ENCODE measurements around the gene SOX12. TPM values are rescaled to one million over a fixed set of nuclear protein-coding genes. Genes with fewer than 3 reads are reported as not detected.

SOX12 gene
- total RNA-seq, 1 donor from 2014 or later: 7.7 TPM

DNA sequence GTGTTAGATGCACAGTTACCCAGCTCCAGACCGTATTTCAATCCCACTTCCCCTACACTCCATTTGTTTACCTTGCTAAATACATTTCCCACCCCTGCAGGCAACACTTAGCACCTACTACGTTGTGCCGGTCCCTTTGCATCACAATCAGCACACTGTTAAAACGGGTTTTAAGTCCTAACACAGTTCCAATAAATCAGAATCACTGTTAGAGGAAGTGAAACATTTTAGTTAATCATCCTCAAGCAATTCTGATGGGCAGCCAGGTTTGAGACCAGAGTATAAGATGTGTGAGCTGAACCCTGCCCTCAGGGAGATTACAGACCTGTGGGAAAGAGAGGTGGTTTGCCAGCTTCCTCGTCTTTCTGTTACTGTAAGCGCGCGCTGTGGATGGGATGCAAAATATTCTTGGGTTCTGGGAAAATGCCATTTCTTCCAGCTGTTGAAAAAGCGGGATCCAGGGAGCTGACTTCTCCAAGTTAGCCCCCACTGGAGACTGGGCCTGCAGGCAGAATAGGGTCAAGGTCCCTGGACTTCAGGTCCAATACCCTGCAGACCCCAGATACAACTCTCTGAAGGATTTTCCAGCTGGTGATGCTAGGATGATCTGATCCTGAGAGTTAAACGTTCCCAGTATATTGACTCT is 24.9 kb upstream of the SOX12 start:
- intact Hi-C loops (cut with micrococcal nuclease): no loop called here

DNA sequence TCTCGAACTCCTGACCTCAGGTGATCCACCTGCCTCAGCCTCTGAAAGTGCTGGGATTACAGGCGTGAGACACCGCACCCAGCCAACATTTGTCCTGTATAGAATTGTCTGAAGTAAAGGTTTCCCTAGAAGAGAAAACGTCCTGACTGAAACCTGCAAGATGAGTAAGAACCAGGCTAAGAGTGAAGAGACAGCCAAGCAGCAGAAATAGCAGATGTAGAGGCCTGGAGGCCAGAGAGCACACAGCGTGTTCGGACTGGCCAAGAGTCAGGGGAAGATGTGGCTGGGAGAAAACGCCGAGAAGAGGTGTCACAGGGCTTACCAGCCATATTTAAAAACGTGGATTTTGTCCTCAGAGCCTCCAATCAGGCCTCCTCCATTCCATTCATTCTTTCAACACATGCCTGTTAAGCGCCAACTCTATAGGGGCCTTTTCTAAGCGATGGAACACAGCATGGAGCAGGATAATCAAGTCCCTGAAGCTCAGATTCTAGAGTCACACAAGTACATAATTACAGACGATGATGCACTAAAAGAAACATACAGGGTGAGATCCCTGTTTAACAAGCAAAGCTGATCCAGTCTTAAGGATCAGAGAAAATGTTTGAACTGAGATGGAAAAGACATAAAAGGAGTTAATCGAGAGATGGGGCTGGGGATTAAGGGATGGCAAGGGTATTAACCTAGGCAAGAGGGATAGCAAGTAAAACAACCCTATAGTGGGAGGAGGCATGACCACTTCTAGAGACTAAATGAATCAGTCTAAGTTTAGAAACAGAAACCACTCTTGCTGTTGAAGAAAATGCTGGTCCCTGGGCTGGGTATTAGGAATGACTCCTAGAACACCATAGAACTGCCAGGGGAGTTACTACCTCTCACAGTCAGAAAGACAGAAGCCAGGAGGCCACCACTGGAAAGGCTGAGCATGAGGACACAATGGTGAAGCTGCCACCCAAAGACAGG is 23.2 kb upstream of the SOX12 start:
- intact Hi-C loops (cut with micrococcal nuclease): no loop called here

DNA sequence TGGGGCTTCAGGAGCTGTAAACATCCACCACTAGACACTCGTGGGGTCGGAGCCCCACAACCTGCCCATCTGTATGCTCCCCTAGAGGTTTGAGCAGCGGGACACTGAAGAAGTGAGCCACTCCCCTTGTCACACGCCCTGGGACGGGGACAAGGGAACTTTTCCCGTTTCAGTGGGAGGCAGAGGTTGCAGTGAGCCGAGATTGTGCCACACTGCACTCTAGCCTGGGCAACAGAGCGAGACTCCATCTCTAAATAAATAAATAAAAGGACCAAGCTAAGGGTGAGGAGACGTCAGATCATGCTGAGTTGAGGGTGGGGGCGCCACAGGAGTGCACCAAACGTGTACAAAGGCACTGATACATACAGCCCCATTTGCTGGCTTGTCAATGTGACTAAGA is 19.6 kb upstream of the SOX12 start:
- intact Hi-C loops (cut with micrococcal nuclease): no loop called here

DNA sequence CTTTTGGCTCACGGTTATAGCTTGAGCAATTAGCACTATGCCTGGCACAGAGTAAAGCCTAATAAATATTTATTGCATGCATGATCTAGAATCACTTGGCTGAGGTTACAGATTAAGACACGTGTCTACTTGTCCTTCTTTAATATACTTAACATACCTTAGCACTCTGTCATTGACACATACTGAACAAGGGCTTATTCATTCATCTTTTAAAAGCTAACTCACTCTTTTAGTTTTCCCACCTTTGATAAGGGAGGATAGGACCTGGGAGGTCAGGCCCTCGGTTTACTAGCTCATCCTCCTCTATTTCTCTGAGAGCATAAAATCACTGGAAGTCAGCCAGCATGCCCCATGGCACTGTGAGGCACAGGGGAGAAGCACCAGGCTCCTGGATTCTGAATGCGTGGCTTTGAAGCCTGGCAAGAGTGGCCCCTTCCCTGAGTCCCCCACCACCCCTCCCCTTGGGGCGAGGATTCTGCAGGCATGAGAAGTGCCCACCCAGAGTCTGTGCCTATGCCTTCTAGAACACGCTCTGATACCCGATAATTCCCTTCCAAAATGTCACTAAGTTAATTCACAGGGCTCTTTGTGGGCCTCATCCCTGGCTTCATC is 16.8 kb upstream of the SOX12 start:
- intact Hi-C loops (cut with micrococcal nuclease): loop anchor here (1.0 kb wide), 1 partner anchor 10 kb away; no protein-coding TSS in a partner anchor

DNA sequence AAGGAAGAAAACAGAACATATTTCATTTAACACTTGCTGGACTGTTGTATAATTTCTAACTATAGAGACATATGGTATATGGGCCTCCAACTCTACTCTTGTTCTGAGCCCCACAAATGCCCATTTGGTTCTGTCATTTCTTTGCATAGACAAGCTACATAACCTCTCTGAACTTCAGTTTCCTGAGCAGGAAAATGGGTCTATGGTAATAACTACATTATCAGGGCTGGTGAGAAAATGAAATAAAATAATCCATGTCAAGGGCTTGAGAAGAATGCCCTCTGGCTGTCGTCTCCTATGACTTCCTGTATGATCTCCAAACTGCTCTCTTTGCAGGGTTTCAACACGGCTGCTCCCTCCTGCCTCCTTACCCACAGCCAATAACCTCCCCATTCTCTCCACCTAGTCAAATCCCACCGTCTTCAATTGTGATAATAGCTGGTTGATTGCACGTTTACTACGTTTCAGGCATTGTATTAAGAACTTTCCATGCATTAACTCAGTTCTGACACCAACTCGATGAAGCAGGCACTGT is 16.0 kb upstream of the SOX12 start:
- intact Hi-C loops (cut with micrococcal nuclease): loop anchor here (1.0 kb wide), 1 partner anchor 11 kb away; no protein-coding TSS in a partner anchor

DNA sequence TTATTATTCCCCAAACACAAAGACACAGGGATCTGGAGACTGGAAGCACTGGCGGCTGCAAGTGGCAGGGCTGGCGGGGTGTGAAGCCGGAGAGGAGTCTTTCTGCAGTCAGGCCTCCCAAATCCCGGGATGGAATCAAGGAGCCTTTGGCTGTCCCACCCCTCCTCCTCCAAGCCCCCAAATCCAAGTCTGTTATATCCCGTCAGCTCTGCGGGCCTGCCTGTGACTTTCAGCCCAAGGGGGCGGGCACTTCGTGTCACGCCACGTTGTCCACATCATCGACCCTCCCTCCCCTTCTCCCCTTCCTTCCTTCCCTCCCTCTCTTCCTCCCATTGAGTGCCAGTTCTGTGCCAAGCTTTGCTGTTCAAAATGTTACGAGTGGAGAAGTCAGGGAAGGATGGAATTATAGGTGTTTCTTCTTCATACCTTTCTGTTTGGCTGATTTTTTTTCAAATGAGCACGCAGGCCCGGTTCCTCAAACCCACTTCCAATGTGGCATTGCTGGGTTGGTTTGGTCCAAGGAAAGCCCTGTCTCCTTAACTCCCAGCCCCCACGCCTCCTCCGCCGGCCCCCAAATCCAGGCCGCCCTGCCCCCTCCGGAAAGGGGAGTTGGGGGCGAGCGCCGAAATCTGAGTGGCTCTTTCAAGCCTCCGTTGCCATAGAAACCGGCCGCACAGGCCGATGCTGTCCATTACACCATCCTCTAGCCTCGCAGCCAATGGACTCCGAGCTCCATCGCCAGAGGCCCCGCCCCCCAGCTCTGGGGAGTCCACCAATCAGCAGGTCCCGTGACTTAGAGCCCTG is 15.3 kb upstream of the SOX12 start:
- intact Hi-C loops (cut with micrococcal nuclease): loop anchor here (1.0 kb wide), 3 partner anchors 12 to 20 kb away; partner anchors contain the start of gene C20orf96

DNA sequence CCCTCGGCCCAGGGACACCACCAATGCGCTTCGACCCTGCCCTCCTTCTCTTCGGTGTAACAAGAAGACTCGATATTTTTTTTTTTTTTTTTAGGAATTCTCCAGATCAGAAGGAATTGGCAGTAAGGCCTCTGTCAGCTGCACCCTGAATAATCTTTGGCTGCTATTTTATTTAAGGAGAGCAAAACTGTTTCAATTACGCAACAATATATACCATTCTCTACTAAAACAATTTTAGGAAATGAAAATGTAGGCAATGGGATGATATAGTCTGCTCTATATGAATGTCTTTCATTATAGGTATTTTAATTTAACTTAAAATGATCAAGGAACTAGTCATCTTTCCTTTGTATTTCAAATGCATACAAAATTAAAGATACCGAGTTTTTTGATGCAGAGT is 14.7 kb upstream of the SOX12 start:
- intact Hi-C loops (cut with micrococcal nuclease): loop anchor here (1.0 kb wide), 2 partner anchors 14 to 20 kb away; partner anchors contain the start of gene C20orf96

DNA sequence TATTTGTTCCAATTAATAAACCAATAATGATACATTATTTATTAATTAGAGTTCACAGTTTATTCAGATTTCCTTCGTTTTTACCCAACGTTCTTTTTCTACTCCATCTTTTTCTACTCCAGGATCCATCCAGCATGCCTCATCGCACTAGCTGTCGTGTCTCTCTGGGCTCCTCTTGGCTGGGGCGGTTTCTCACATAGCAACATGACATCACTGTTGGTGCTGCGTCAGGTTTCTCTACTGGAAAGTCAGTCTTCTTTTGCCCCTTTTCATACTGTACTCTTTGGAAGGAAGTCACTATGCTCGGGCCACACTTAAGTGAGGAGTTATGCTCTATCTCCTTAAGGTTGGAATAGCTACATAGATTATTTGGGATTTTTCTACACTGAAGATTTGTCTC is 13.7 kb upstream of the SOX12 start:
- intact Hi-C loops (cut with micrococcal nuclease): no loop called here

DNA sequence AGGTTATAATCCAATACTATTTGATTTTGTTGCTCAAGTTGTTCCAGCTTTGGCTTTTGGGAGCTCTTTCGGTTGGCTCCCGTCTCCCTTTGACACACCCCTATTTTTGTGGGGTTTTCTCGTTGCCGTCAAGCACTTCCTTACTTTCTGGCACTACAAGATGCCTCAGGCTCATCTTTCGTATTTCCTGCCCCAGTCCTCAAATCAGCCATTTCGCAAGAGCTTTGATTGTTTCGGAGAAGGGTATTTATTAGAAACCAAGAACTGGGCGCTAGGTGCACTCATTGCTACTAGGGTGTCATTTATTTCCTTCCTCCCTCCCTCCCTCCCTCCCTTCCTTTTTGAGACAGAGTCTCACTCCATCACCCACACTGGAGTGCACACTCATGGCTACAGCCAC is 13.3 kb upstream of the SOX12 start:
- intact Hi-C loops (cut with micrococcal nuclease): no loop called here

DNA sequence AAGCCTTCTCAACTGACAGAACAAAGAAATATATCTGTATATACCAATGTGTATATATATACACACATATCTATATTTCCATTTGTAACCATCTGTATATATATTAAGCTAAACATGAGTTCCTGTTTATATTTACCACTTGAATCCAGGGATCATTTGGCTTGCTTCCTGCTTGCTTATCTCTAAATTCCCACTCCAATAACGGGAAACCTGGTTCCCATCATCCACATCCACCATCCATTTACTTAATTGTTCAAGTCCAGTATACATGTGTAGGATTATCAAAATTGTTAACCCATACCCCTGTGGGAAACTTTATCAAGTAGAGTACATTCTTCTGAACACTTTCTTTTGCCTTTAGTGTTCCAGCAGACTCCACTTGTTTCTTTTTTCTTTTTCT is 12.5 kb upstream of the SOX12 start:
- intact Hi-C loops (cut with micrococcal nuclease): no loop called here

DNA sequence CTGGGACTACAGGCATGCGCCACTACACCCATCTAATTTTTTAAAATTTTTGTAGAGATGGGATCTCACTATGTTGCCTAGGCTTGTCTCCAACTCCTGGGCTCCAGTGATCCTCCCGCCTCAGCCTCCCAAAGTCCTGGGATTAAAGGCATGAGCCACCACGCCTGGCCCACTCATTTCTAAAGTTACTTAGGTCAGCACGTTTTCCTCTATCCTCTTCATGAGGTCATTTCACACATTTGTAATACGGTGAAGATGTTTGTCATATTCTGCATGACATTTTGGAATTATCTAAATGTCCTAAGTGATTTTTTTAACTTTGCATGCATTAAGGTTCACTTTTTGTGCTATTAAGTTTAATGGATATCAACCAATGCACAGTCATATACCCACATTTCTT is 11.9 kb upstream of the SOX12 start:
- intact Hi-C loops (cut with micrococcal nuclease): no loop called here

DNA sequence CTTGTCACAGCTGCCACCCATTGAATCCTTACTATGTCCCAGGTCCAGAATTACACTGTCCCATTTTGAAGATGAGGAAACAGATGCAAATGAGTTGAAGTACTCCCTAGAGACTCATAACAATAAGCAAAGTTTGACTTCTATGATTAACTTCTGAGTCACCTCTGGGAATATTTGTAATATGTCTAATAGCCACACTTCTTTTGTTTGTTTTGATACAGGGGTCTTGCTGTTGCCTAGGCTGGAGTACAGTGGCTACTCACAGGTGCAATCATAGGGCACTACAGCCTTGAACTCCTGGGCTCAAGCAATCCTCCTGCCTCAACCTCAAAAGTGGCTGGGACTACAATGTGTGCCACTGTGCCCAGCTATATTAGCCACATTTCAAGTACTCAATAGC is 11.4 kb upstream of the SOX12 start:
- intact Hi-C loops (cut with micrococcal nuclease): no loop called here

DNA sequence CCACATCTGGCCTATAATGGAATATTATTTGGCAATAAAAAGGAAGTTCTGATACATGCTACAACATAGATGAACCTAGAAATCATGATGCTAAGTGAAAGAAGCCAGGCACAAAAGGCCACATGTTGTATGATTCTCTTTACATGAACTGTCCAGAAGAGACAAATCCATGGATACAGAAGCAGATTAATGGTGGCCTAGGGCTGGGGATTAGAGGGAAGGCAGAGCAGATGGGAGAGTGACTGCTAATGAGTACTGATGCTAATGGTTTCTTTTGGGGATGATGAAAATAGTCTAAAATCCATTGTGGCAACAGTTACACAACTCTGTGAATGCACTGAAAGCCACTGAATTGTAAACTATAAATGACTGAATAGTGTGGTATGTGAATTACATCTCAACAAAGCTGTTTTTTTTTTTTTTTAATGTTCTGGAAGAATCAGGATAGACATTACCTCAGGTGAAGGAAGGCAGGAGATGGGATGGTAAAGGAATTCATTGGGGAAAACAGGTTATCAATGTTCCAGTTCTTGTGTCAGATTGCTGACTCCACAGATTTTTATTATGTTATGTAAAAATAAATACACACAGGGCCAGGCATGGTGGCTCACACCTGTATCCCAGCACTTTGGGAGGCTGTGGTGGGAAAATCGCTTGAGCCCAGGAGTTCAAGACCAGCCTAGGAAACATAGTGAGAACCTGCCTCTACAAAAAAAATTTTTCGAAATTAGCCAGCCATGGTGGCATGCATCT is 8.9 kb upstream of the SOX12 start:
- intact Hi-C loops (cut with micrococcal nuclease): no loop called here

DNA sequence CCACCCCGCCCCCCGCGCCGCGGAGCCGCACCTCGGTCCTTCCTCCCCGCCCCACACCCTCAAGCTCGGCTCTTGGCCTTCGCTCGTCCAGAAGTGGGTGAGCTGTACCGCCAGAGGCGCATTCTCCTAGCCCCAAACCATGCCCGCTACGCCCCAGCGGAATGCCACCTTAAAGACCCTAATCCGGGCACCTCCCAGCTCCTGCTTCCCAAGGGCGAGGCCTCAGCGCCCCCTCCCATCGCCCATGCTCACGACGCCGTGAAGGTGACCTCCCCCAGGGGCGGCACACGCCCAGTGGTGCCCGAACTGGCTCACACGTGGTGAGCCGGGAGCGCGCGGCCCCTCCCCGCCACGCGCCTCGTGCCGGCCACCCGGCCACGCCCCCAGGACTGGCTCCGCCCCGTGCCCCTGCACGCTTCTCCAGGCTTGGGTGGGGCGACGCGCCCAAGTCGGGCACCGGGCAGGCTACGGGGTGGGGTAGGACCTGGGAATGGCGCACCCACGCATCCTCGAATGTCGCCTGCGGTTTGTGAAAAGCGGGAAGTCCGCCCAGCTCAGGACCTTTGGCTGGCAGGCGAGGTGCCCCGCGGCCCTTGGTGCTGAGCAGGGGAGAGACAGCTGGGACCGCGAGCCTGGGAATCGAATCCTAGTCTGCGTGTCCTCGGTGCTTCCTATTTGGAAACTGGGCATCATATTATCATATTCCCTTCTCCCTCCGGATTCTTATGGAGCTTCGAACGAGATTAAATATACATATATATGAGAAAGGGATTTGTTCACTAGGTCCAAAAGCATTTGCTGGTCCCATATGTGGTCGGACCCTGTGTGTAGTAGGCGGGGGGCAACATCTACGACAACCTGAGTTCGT is 941 bp upstream of the SOX12 start:
- intact Hi-C loops (cut with micrococcal nuclease): loop anchor here (1.0 to 2.0 kb wide), 5 partner anchors 14 to 138 kb away; partner anchors contain the start of genes C20orf96, TBC1D20, TRIB3 and ZCCHC3

DNA sequence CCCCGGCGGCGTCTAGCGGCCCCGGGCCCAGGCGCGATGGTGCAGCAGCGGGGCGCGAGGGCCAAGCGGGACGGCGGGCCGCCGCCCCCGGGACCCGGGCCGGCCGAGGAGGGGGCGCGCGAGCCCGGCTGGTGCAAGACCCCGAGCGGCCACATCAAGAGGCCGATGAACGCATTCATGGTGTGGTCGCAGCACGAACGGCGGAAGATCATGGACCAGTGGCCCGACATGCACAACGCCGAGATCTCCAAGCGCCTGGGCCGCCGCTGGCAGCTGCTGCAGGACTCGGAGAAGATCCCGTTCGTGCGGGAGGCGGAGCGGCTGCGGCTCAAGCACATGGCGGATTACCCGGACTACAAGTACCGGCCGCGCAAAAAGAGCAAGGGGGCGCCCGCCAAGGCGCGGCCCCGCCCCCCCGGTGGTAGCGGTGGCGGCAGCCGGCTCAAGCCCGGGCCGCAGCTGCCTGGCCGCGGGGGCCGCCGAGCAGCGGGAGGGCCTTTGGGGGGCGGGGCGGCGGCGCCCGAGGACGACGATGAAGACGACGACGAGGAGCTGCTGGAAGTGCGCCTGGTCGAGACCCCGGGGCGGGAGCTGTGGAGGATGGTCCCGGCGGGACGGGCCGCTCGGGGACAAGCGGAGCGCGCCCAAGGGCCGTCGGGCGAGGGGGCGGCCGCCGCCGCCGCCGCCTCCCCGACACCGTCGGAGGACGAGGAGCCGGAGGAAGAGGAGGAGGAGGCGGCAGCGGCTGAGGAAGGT is 715 bp downstream of the SOX12 start:
- intact Hi-C loops (cut with micrococcal nuclease): loop anchor here (1.0 to 2.0 kb wide), 4 partner anchors 29 to 136 kb away; partner anchors contain the start of genes C20orf96, TBC1D20, TRIB3 and ZCCHC3

DNA sequence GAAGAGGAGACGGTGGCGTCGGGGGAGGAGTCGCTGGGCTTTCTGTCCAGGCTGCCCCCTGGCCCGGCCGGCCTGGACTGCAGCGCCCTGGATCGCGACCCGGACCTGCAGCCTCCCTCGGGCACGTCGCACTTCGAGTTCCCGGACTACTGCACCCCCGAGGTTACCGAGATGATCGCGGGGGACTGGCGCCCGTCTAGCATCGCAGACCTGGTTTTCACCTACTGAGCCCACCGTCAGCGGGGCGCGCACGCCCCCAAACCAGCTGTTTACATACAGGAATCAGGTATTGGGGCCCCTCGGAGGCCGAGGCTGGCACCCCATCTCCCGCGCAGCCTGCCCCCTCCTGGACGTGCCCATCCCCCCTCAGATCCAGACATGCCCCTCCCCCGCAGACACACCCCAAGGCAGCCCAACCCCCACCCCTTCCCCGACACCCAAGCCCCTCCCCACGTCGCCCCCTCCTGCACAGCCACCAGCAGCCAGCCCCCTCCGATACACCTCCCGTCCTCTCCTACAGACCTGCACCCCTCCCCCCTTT is 1.4 kb downstream of the SOX12 start:
- intact Hi-C loops (cut with micrococcal nuclease): loop anchor here (1.0 kb wide), 1 partner anchor 22 kb away; no protein-coding TSS in a partner anchor

DNA sequence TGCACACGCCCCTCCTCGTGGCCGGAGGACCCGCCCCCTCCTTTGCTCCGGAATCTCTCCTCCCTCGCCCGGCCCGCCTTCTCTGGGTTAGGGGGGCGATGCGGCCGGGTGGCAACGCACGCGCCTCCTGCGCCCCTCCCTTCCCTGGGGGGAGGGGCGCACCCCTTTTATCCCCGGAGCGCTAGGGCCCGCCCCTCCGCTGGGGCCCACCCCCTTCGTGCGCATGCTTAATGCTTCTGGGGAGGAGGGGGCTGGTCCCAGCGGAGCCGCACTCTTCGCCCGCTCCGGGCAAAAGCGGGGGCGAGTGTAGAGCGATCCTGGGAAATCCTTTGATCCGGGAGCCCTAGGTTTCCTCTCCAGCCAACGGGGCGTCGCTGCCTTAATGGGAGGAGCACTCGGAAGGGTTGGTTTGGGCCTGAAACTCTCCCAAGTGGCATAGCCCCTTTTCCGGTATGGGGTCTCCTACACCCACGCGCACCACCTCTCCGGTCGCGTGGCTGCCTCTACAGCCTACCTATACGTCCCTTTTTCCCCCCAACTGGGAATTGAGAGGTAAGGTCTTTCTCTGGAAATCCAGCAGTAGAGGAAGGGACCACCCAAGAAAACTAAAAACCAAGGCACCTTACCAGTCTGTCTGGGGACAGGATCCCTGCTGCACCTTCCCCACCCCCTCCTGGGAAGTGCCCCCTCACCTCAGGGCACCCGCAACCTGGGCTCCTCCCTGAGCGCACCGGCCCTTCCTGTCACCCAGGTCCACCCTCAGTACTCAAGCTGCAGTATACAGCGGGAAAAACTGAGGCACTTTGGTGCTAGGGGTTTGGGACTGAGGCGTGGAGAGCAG is 2.1 kb downstream of the SOX12 start:
- intact Hi-C loops (cut with micrococcal nuclease): loop anchor here (1.0 kb wide), 1 partner anchor 21 kb away; no protein-coding TSS in a partner anchor

All from T-helper 2 cell treated with Interferon-gamma antibody and Interleukin-4, amounts not matched to agents 100 ng/mL and 5 ng/mL, for 36 hours (primary cell).